Skin epidermis (tissue), 12 donors: Measurements from ENCODE around the gene SIL1.
"Not testable (repeated sequence)": the region's sequence is repeated elsewhere in the genome, so short reads cannot be mapped to it uniquely, and the experiment has no call there.

ENCODE experiments used
- H3K27ac ChIP-seq, 21 experiments: fragments of 200-600 bp; sonication (generic) in 11 of 21; one replicate each; pipeline ENCODE4 v1.5.0; 2020; ENCODE audit warnings: mild to moderate bottlenecking in 3 of 21, inconsistent platforms in 2 of 21, moderate library complexity in 2 of 21
- H3K4me3 ChIP-seq, 7 experiments: fragments of 200-600 bp; sonication (generic) in 2 of 7; one replicate each; pipeline ENCODE4 v1.5.0; 2020; ENCODE audit warnings: inconsistent platforms in 2 of 7, mild to moderate bottlenecking in 2 of 7, moderate library complexity in 1 of 7

Gene SIL1

DNA sequence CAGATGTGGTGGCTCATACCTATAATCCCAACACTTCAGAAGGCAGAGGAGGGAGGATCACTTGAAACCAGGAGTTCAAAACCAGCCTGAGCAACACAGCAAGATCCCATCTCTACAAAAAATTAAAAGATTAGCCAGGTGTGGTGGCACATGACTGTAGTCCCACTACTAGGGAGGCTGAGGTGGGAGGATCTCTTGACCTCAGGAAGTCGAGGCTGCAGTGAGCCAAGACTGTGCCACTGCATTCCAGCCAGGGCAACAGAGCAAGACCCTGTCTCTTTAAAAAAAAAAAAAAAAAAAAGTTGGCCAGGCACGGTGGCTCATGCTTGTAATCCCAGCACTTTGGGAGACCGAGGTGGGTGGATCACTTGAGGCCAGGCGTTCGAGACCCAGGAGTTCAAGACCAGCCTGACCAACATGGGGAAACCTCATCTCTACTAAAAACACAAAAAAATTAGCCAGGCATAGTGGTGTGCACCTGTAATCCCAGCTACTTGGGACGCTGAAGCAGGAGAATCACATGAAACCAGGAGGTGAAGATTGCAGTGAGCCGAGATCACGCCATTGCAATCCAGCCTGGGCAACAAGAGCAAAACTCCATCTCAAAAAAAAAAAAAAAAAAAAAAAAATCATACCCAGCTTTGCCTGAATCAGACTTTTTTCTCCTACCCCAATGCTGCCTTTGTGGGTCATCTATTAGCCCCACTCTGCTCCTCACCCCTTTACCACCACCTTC lies 18.2 kb downstream of the SIL1 start:
- not testable (repeated sequence) for H3K4me3 ChIP-seq
- H3K27ac ChIP-seq: peak overlapping the region in 4 of 21 experiments; percentile 38 to 80 (median 74)

DNA sequence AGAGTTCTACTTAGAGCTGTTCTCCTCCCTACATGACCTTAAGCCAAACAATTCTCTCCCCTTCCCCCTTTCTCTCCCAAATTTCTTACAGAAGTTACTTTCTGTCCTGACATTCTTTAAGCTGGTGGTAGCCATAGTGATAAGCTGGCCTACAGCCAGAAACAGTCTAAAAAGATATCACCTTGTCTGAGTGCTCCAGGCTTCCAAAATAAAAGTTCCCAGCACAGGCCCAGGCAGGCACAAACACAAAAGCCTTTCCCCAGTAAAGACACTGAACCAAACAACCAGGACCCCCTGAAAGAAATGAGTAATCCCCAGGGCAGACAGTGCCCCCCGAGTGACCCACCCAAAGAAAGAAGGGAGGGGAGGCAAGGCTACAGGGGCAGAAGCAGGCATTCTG lies 19.2 kb downstream of the SIL1 start:
- Histone ChIP-seq H3K27ac (peak overlapping the region in 17 of 21 experiments; percentile 19 to 80 (median 58)), H3K4me3 (no peak overlapping the region)

DNA sequence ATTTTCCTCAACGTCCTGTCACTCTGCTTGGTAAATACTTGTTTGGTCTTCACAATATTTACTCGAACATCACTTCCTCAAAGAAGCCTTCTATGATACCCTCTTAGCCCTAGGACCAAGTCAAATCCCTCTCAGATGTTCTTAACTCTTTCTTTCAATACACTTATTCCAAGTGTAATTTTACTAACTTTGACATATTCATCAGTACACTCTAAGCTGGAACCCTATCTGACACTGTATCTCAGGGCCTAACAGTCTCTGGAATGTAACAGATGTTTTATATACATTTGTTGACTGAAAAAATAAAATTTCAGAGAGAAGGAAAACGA lies 19.6 kb downstream of the SIL1 start:
- Histone ChIP-seq H3K27ac (peak overlapping the region in 17 of 21 experiments; percentile 19 to 80 (median 56)), H3K4me3 (no peak overlapping the region)

DNA sequence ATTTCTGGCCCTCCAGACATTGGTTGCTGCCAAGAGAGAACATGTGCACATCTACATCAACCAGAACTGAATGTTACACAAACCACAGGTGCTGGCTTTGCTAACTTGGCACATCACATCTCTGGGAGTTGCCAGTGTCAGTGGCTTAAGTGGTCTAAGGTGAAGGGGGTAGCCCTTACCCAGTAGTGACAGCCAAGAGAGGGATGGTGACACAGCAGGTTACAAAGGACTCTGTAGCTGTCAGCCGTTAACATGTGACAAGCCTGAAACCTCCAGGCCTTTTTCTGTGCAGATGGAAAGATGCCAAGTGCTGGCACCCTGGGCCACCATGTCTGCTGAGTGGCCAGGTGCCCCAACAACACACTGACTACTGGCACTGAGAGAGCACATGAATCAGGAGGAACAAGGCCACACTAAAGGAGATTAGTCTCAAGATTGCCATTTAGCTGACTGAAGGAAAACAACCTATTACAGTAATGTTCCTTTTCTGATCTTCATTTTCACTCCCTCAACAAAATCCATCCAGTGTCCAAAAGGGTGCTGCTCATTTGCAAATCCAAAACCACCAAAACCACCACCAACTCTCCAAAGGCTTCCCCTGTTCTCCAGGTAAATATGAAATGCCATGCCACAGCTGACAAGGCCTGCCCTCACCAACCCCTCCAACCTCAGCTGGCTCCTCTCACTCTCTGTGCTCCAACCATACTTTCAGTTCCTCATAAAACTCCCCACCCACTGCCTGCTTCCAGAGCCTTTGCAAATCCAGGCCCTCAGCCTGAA lies 20.2 kb downstream of the SIL1 start:
- H3K4me3 ChIP-seq: no peak overlapping the region

DNA sequence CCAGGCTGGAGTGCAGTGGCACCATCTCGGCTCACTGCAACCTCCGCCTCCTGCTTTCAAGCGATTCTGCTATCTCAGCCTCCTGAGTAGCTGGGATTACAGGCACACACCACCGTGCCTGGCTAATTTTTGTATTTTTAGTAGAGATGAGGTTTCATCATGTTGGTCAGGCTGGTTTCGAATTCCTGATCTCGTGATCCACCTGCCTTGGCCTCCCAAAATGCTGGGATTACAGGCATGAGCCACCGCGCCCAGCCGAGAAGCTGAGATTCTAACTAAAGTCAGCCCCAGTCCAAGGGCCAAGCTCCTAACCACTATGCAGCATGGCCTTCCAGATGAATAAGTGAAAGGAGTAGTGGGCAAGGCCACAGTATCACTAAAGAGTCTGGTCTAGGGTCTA lies 20.9 kb downstream of the SIL1 start:
- peak overlapping the region in 6 of 21 experiments; percentile 4 to 80 (median 53) for H3K27ac ChIP-seq
- not testable (repeated sequence) for H3K4me3 ChIP-seq

More for the DNA sequence above, 20.2 kb downstream of the SIL1 start:
- peak overlapping the region in 16 of 21 experiments; percentile 12 to 80 (median 57) for H3K27ac ChIP-seq

DNA sequence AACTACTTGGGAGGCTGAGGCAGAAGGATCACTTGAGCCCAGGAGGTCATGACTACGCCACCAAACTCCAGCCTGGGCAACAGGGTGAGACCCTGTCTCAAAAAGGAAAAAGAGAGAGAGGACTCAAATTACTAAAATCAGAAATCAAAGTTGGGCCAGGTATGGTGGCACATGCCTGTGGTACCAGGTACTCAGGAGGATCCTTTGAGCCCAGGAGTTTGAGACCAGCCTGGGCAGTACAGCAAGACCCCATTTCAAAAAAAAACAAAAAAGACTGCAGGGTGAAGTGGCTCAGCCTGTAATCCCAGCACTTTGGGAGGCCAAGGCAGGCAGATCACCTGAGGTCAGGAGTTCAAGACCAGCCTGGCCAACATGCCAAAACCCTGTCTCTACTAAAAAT lies 23.8 kb downstream of the SIL1 start:
- H3K4me3 ChIP-seq, H3K27ac ChIP-seq: not testable (repeated sequence)

DNA sequence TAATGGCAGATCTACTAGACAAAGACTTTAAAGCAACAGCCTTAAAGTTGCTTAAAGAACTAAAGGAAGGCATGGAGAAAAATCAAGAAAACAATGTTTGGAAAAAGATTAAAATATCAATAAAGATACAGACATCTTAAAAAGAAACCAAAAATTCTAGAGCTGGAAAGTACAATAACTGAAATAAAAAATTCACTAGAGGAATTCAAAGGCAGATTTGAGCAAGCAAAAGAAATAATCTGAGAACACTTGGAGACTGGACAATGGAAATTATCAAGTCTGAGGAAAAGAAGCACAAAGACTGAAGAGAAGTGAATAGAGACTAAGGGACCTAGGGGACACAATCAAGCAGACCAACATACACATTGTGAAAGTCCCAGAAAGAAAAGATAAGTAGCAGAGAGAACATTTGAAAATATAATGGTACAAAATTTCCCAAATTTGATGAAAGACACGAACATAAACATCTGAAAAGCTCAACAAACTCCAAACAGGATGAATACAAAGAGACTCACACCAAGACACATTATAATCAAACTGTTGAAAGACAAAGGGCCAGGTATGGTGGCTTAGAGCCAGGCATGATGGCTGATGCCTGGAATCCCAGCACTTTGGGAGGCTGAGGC lies 26.3 kb downstream of the SIL1 start:
- no peak overlapping the region for H3K4me3 ChIP-seq
- no peak overlapping the region for H3K27ac ChIP-seq

DNA sequence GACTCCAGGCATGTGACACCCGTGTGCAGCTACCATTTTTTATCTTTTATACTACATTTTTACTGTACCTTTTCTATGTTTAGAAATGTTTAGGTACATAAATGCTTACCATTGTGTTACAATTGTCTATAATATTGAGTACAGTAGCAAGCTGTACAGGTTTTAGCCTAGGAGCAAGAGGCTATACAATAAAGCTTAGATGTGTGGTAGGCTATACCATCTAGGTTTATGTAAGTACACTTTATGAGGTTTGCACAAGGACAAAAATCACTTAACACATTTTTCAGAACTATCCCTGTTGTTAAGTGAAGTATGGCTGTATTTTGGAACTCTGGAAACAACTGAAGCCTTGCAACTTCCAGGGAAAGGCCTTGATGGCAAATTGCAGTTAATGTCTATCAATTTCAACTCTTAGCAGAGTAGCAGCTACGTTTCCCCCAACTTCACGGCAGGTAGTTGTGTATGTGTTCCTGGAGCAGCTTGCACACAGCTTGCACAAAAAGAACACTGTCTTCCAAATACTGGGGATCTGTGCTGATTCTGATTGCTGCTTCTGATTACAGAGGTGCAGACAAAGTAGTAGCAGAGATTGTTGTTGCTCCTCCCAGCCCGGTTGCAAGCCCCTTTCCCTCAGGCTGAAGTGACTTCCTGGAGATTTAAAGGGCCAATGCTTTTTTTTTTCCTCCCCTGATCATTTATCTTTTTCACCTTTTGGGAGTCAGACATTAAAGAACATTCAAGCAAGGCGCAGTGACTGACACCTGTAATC lies 30.0 kb downstream of the SIL1 start:
- no peak overlapping the region for H3K4me3 ChIP-seq
- H3K27ac ChIP-seq: peak overlapping the region in 2 of 21 experiments; percentile 14 to 47

DNA sequence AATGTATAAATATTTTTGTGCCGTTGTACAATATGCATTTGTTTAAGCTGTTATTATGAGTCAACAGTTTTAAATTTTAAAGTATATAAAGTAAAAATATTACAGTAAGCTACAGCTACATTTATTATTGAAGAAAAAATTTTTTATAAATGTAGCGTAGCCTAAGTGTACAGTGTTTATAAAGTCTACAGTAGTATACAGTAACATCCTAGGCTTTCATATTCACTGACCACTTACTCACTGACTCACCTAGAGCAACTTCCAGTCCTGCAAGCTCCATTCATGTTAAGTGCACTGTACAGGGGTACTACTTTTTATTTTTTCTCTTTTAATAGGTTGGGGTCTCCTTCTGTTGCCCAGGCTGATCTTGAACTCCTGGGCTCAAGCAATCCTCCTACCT lies 30.6 kb downstream of the SIL1 start:
- no peak overlapping the region for H3K27ac ChIP-seq
- no peak overlapping the region for H3K4me3 ChIP-seq

DNA sequence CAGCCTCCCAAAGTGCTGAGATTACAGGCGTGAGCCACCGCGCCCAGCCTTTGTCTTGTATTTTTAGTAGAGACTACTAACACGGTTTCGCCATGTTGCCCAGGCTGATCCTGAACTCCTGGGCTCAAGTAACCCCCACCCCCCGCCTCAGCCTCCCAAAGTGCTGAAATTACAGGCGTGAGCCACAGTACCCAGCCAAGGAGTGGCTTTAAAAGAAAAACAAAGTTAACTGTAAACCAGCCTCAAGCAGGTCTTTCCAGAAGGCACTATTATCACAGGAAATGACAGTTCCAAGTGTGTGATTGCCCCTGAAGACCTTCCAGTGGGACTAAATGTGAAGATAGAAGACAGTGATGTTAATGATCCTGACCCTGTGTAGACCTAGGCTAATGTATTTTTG lies 31.1 kb downstream of the SIL1 start:
- H3K4me3 ChIP-seq: no peak overlapping the region
- H3K27ac ChIP-seq: no peak overlapping the region

DNA sequence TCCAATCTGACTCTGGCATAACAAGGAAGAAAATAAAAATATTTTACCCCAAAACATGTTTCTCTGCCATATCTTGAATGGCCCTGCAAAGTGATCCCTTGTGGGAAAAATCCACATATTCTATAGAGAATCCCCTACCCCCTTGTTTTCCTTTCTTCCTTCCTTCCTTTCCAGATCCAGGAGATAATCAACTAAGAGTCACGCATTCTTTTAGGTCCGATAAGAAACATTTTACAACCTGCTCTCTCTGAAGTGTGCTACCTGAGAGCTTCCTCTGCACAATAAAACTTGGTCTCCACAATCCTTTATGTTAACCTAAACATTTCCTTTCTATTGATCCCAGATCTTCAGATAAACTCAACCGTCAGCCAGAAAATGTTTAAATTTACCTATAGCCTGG lies 33.3 kb downstream of the SIL1 start:
- H3K27ac ChIP-seq, H3K4me3 ChIP-seq: not testable (repeated sequence)

DNA sequence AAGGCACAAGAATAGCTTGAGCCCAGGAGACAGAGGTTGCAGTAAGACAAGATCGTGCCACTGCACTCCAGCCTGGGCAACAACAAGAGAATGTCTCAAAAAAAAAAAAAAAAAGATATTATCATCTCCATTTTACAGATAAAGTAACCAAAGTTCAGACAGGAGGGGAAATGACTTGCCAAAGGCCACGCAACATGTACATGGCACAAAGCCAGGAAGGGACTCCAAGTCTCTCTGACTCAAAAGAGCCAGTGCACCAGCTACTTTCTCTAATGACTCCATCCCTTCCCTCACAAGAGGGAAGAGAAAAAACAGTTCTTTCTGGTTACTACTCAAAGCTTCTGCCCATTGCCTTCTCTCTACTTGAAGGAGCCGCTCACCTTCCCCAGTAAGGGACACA lies 34.1 kb downstream of the SIL1 start:
- H3K4me3 ChIP-seq: no peak overlapping the region

DNA sequence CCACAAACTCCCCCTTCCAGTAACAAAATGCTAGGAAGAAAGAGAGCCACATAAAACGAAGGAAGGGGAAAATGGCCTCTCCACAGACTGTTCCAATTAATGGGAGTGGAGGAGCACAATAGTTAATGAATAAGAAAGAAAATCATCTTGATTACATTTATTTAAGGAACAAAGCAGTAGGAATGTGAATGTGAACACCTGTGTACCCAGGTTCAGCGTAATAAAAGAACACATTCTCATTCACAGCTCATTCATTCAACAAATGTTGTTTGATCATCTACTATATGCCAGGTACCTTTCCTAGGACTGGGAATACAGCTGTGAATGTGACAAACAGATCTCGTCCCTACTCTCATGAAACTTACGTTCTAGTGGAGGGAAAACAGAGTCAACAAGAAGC lies 35.7 kb downstream of the SIL1 start:
- H3K27ac ChIP-seq: no peak overlapping the region
- H3K4me3 ChIP-seq: no peak overlapping the region

More for the DNA sequence above, 34.1 kb downstream of the SIL1 start:
- H3K27ac ChIP-seq: no peak overlapping the region

DNA sequence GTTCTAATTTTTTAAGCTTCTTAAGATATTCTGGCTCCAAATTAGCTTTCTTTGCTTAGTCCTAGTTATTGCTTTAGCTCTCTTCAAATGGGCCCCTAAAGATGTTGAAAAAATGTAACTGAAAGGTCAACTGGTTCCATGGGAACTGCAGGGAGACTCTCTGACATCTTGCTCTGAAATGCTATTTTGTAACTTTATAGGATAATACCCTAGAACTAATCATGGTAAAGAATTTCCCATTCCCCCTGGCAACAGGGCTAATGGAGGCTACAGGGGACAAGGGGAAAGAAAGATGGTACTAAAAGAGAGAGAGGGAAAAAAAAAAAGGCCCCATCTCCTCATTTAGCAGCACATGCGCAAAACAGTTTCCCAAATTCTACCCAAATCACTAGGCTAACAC lies 39.4 kb downstream of the SIL1 start:
- no peak overlapping the region for H3K27ac ChIP-seq

DNA sequence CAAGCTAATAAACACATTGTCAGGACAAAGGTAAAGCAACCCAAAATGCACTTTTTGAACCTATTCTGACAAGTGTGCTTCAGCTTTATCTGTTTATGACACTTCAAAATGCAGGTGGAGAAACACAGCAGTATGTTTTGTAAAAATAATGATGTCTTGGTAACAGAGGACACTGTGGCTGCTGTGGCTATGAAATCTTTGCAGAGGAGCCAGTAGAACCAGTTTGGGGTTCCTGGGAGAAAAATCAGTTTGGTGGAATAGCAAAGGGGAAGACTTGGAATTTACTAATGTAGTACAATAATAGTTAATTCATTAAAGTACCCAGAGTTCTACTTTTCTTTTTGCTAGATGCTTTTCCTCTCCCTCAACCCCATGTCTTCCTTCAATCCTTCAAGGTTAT lies 40.6 kb downstream of the SIL1 start:
- peak overlapping the region in 1 of 21 experiments; percentile 20 for H3K27ac ChIP-seq

More for the DNA sequence above, 39.4 kb downstream of the SIL1 start:
- H3K4me3 ChIP-seq: no peak overlapping the region

DNA sequence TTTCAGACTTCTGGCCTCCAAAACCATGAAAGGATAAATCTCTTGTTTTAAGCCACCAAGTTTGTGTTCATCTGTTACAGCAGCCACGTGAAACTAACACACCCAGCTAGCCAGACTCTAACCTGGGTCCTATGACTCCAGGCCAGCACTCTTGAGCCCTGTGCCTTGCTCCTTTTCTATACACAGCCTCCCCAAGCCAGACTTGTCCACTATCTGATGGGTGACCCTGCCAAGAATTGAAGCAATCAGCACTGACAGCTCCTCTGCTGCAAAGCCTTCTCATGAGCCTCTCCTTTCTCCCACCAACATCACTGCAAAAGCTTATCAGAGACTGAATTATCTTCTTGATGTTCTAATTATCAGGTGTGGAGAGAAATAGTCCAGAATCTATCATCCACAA lies 41.4 kb downstream of the SIL1 start:
- Histone ChIP-seq H3K4me3 (no peak overlapping the region), H3K27ac (peak overlapping the region in 1 of 21 experiments; percentile 20)

More for the DNA sequence above, 40.6 kb downstream of the SIL1 start:
- no peak overlapping the region for H3K4me3 ChIP-seq

DNA sequence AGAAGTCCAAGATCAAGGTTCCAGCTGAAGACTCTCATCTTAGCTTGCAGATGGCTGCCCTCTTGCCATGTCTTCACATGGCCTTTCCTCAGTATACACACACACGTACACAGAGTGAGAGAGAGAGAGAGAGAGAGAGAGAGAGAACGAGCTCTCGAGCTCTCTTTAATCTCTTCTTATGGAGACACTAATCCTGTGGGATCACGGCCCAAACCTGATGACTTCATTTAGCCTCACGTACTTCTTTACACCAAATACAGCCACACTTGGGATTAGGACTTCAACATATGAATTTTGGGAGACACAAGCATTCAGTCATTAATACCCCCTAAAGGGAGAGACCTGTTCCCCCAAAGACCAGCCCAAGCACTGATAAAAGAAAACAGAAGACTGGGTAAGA lies 42.8 kb downstream of the SIL1 start:
- H3K27ac ChIP-seq: no peak overlapping the region
- no peak overlapping the region for H3K4me3 ChIP-seq

DNA sequence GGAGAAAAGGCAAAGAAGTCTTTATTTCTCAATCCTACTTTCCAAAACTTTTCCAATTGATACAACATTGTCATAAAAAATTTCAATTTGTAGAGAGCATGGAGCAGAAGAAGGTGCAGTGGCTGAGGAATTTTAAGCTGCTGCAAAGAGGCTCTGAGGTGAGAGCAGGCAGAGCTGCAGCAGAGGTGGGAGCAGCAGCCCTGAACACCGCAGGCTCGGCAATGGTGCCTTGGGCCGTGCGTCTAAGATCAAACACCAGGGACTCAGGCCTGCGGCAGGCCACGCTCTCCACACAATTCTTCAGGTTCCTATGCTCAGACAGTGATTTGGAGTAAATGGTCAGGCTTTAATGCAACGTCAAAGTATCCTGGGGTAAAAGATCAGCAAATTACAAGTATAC lies 46.3 kb downstream of the SIL1 start:
- Histone ChIP-seq H3K4me3 (no peak overlapping the region), H3K27ac (no peak overlapping the region)

DNA sequence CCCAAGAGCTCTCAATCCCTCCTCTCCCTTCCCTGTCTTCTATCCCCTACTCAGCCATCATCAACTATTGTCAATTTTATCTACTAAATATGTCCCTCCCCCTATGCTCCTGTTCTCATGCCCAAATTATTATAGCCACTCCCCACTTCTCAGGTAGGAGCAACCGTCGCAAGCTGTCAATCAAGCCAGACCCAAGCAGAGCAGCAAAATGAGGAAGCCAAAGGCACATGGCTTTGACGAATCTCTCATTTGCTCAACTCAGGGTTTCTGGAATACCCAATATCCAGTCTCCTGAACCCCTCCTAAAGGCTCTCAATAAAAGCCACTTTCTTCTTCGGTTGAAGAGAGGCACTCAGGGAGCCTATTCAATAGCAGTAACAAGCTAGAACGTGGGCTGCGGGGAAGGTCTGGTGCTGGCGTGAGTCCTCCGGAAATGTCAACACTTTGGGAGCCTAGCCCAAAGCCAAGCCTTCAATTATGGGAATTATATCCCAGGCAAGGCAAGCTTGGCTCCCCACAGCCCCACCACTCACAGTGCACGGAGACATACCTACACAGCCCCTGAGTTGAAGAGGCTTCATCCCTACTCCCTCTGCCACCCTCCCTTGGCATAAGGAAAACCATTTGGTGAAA lies 47.7 kb downstream of the SIL1 start:
- H3K4me3 ChIP-seq: no peak overlapping the region
- peak overlapping the region in 4 of 21 experiments; percentile 3 to 32 (median 26) for H3K27ac ChIP-seq
